Panc1 (cell line): ENCODE data around the gene RAD23A. TPM values are rescaled to one million over a fixed set of nuclear protein-coding genes. Genes with fewer than 3 reads are reported as not detected.
A peak's percentile ranks its signal among the peaks of the same experiment; 100 is the strongest.

ENCODE experiments used
- ATAC-seq: fragments of 200-7000 bp; cut with Tn5 transposase; 2 replicates; pipeline ENCODE4 v1.9.1; 2020; ENCODE audit warnings: mild to moderate bottlenecking, moderate library complexity
- BruUV-seq: library from RNA; stranded (reverse); fragments of 400-500 nt; replicated peaks from 2 replicates; lab custom pipeline; 2021; lab: Mats Ljungman, UMichigan
- CTCF ChIA-PET: fragments of 300-600 bp; sonication (Branson Sonifier 250); formaldehyde crosslinking; loops from one replicate; lab custom pipeline; 2022; ENCODE audit warnings: antibody characterized with exemption; lab: Charles Lee
- POLR2A ChIA-PET: fragments of 300-600 bp; sonication (Branson Sonifier 250); formaldehyde crosslinking; loops from one replicate; lab custom pipeline; 2022; ENCODE audit warnings: antibody characterized with exemption; lab: Charles Lee
- DNase-seq: peaks from one replicate; pipeline ENCODE4 v3.0.0-alpha.2; 2010; ENCODE audit warnings: low read depth, low spot score
- H3K27ac ChIP-seq: 2 replicates; pipeline ENCODE4 v1.5.1; 2011; ENCODE audit warnings: mild to moderate bottlenecking, low read length, inconsistent platforms
- H3K27me3 ChIP-seq: fragments of 200-500 bp; sonication (Bioruptor generic); 2 replicates; pipeline ENCODE4 v1.6.0; 2014; ENCODE audit warnings: low read length, inconsistent platforms; ENCODE audit not compliant: control insufficient read depth, insufficient read depth
- H3K36me3 ChIP-seq: fragments of 200-500 bp; sonication (Bioruptor generic); 2 replicates; pipeline ENCODE4 v1.5.1; 2014; ENCODE audit warnings: inconsistent platforms, mild to moderate bottlenecking, low read length, moderate library complexity; ENCODE audit not compliant: control insufficient read depth, insufficient read depth
- H3K4me1 ChIP-seq: 2 replicates; pipeline ENCODE4 v1.5.1; 2011; ENCODE audit warnings: inconsistent platforms, mild to moderate bottlenecking, low read length, moderate library complexity; ENCODE audit not compliant: control insufficient read depth, insufficient read depth
- H3K4me3 ChIP-seq, 2 experiments: 2 replicates each; pipeline ENCODE4 v1.5.1; 2011 to 2012; ENCODE audit warnings: low read depth in 2 of 2, low read length in 2 of 2, mild to moderate bottlenecking in 2 of 2, inconsistent platforms in 1 of 2, moderate library complexity in 1 of 2
- H3K9me3 ChIP-seq: fragments of 200-500 bp; sonication (Bioruptor generic); 2 replicates; pipeline ENCODE4 v1.5.1; 2014; ENCODE audit warnings: low read depth, mild to moderate bottlenecking, inconsistent platforms, low read length, moderate library complexity; ENCODE audit not compliant: control insufficient read depth, insufficient read depth
- CTCF ChIP-seq: fragments of 450-650 bp; IDR thresholded peaks from 2 replicates; pipeline ENCODE4 v1.5.1; 2017; ENCODE audit warnings: mild to moderate bottlenecking
- POLR2AphosphoS5 ChIP-seq: IDR thresholded peaks from 2 replicates; pipeline ENCODE4 v1.6.1; 2012; ENCODE audit warnings: mild to moderate bottlenecking, low read depth, low read length, moderate library complexity
- REST ChIP-seq, 2 experiments: IDR thresholded peaks; 2 replicates each; pipeline ENCODE4 v1.6.1; 2011 to 2012; ENCODE audit warnings: low read depth in 2 of 2, control low read depth in 1 of 2, low read length in 1 of 2, mild to moderate bottlenecking in 1 of 2, moderate library complexity in 1 of 2; ENCODE audit not compliant: insufficient read depth in 1 of 2
- SIN3A ChIP-seq: IDR thresholded peaks from 2 replicates; pipeline ENCODE4 v1.6.1; 2012; ENCODE audit warnings: low read depth, mild to moderate bottlenecking, low read length, moderate library complexity, borderline replicate concordance; ENCODE audit not compliant: insufficient read depth
- TCF7L2 ChIP-seq: IDR thresholded peaks from 2 replicates; pipeline ENCODE4 v1.6.1; 2011; ENCODE audit warnings: mild to moderate bottlenecking, low read depth, low read length, inconsistent platforms
- in situ Hi-C: cut with HindIII; loops from 2 replicates; pipeline ENCODE4 v1.10.0; 2016; ENCODE audit warnings: low sequenced_read_pairs, low pct_unique_long_range_greater_than_20kb
- intact Hi-C: fragments of 100-400 bp; cut with micrococcal nuclease; formaldehyde crosslinking; loops from one replicate; pipeline ENCODE4 v1.10.0; 2022; ENCODE audit not compliant: unreplicated experiment
- total RNA-seq: library from RNA; stranded (reverse); gene quantifications from one replicate; pipeline ENCODE4 v1.2.1, GENCODE V29; 2021; ENCODE audit not compliant: unreplicated experiment

The RAD23A gene
- total RNA-seq, 1 experiment from 2014 or later: 111 TPM

GRCh38 chr19:12959481-12959880, 13.8 kb downstream of the RAD23A start:
- Histone ChIP-seq H3K4me1 (peaks cover 9% of the 10 kb centered on the region), H3K27me3 (no peaks in the 10 kb centered on the region), H3K27ac (no peak overlapping the region), H3K36me3 (peaks cover 7% of the 10 kb centered on the region; the same call in 1 of the 2 replicates), H3K4me3 (no peak overlapping the region), H3K9me3 (no peaks in the 10 kb centered on the region)
- no TSS peak for BruUV-seq
- no peak for DNase-seq
- intact Hi-C loops (no loop called here), in situ Hi-C loops (no loop called here)
- no peak for TF ChIP-seq TCF7L2
- TF ChIP-seq REST (IDR thresholded peaks at IDR 0.05; ENCODE audit: insufficient read depth in 1 of 2, low read depth in 2 of 2, low read length in 1 of 2): no peak
- no peak for TF ChIP-seq CTCF
- no peak for TF ChIP-seq SIN3A
- TF ChIP-seq POLR2AphosphoS5: no peak
- ATAC-seq: no peak
- POLR2A ChIA-PET: interaction anchor here (0.6 kb wide), 2 partner anchors 79 to 169 kb away, joined by 3 to 4 read pairs; no protein-coding TSS in a partner anchor
- CTCF ChIA-PET: no interaction called here

GRCh38 chr19:12965017-12965811, 19.6 kb downstream of the RAD23A start:
- POLR2A ChIA-PET: interaction anchor here (0.6 kb wide), 1 partner anchor 187 kb away, joined by 3 read pairs; no protein-coding TSS in a partner anchor
- BruUV-seq: no TSS peak
- Histone ChIP-seq H3K27me3 (no peaks in the 10 kb centered on the region), H3K36me3 (no peaks in the 10 kb centered on the region), H3K4me1 (peaks cover 10% of the 10 kb centered on the region), H3K27ac (peak overlapping the region; percentile 82), H3K4me3 (peak overlapping the region; percentile 49 to 79), H3K9me3 (no peaks in the 10 kb centered on the region)
- no peak for TF ChIP-seq TCF7L2
- TF ChIP-seq CTCF: peak; percentile 97
- no peak for TF ChIP-seq SIN3A
- TF ChIP-seq REST (IDR thresholded peaks at IDR 0.05; ENCODE audit: insufficient read depth in 1 of 2, low read depth in 2 of 2, low read length in 1 of 2): no peak
- no peak for TF ChIP-seq POLR2AphosphoS5
- in situ Hi-C loops: no loop called here
- CTCF ChIA-PET: interaction anchor here (0.6 to 2.2 kb wide), 10 partner anchors 11 to 398 kb away, joined by 3 to 24 read pairs (median 4); no protein-coding TSS in a partner anchor
- DNase-seq (peak; percentile 36), ATAC-seq (peak; percentile 98)
- intact Hi-C loops: no loop called here
